GM12801 (cell line): Measurements from ENCODE around the gene FGGY.

ENCODE experiments used
- TF ChIP-seq, protein P1 (sequence below): IDR thresholded peaks from one replicate; pipeline ENCODE4 v1.5.1; 2011; ENCODE audit warnings: control low read depth; ENCODE audit not compliant: insufficient read length; ENCODE audit errors: extremely low read depth

Gene FGGY

DNA sequence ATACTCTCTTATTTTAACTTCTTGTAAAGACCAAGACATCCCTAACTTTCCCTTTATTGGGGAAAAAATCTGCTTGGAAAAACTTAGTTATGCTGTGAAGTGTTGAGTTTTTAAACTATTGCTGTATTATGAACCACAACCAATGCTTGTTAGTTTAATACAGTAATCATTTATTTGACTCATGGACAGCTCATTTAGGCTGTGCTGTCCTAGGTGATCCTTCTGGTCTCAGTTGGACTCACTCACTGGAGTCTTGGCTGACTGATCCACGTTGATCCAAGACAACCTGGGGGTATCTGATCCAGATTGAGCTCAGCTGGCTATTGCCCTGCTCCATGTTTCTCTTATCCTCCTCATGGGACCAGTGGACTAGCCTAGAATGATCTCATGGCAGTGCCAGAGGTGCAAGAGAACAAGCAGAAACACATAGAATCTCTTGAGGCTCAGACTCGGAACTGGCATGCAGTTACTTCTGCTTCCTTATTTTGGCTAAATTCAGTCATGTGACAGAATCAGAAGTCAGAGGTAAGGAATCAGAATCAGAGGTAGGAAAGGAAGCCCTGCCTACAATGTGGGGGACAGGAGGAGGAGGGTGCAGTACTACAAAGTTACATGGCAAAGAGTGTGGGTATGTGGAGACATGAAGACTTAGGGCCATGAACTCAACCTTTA is 156.5 kb downstream of the FGGY start:
- TF ChIP-seq, protein P1, sequence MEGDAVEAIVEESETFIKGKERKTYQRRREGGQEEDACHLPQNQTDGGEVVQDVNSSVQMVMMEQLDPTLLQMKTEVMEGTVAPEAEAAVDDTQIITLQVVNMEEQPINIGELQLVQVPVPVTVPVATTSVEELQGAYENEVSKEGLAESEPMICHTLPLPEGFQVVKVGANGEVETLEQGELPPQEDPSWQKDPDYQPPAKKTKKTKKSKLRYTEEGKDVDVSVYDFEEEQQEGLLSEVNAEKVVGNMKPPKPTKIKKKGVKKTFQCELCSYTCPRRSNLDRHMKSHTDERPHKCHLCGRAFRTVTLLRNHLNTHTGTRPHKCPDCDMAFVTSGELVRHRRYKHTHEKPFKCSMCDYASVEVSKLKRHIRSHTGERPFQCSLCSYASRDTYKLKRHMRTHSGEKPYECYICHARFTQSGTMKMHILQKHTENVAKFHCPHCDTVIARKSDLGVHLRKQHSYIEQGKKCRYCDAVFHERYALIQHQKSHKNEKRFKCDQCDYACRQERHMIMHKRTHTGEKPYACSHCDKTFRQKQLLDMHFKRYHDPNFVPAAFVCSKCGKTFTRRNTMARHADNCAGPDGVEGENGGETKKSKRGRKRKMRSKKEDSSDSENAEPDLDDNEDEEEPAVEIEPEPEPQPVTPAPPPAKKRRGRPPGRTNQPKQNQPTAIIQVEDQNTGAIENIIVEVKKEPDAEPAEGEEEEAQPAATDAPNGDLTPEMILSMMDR: no peak

DNA sequence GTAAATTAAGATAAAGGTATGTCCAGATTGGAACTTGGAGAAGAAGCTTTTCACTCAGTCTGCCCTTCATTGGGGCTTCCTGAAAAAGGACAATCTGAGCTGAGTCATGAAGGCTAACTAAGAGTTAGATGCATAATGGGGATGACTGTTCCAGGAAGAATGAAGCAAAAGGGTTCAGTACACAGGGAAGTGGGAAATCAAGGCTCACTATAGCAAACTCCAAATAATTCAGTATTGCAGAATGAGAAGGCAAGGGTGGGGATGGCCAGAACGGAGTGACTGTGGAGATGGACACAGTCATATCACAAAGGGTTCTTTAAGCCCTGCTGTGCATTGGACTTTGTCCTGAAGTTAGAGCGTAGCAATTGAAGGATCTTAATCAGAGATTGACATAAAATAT is 158.3 kb downstream of the FGGY start:
- TF ChIP-seq, protein P1: no peak

DNA sequence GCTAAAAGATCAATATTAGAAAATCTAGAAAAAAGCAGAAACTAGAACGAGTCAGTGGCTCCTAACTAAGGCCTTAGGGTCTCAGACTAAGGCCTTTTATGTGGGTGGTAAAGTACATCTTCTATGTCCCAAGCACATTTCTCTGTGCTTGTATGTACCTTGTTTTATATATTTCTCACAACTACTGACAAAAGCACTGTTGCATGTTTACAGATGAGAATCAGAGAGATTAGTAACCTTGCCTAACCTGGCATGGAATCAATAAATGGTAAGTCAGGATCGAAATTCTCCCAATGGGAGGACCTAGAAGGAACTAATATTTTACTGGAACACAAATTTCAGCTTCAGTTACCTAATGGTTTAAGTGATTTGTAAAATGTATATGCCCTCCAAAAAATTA is 160.9 kb downstream of the FGGY start:
- TF ChIP-seq, protein P1: no peak

DNA sequence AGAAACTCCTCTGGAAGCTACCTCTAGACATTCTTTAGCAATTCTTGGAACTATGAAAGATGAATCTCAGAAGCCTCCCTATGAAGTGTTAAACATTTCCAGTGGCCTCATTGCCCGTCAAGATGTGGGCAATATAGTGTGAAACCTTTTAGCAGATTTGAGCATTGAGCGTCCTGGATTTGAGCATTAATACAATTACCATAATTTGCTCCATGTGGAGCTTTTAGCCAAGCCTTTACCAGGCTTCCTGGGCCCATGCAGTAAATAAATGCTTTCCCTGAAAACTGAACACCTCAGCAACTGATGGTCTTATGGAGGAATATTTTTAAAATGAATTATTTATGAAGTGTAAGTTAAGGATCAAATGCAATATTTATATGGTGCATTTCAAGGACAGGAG is 162.0 kb downstream of the FGGY start:
- TF ChIP-seq, protein P1: no peak

DNA sequence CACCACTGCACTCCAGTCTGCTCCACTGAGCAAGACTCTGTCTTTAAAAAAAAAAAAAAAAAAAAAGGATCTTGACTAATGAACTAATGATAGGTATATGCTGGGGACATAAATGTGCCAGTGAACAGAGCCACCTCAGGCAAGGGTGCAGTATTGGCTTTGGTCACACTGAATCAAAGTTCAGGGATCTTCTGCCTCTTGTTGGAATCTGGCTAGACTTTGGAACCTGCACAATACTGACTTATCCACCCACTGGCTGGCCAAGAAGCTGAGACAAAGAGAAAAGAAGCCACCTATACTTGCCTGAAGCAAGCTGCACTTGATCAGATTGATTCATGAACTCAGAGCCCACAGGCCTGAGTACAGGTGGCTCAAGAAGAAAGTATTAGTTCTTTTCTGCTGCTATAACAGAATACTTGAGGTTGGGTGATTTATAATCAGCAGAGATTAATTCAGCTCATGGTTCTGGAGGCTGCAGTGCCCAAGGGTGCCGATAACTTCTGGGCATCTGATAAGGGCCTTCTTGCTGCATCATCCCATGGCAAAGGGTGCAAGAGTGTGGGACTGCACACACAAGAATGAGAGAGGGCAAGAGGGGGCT is 172.0 kb downstream of the FGGY start:
- TF ChIP-seq, protein P1: no peak

DNA sequence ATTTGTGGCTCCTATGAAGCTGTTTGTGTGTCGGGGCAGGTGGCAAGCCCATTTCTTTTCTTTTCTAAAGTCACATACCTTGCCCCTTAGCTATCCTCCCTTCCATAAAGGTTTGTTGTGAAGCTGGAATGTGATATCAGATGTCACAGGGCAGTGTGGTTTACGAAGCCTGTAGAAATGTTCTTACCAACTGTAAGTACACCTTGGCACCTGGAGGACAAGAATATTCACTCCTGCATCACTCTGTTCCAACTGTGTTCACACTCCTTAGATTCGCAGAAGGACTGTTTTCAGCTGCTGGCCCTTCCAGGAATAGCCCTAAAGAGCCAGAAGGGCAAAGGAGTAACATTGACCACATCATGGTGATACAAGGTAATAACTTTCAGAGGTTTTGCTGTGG is 176.9 kb downstream of the FGGY start:
- TF ChIP-seq, protein P1: no peak

DNA sequence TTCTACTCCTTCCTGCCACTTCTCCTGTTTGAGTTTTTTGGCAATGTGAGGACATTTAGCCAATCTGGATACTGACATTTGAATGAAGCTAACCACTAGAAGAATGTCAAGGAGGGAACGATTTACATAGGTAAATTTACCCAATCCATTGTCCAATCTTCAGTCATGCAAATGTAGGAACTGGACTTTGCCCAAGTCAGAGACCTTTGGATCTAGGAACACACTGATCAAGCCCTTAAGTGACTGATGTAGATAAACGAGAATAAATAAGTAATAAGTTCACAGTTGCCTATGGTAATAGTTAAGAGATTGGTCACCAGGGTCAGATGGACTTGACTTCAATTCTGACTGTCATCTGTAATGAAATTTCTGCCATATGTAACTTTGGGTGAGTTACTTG is 177.6 kb downstream of the FGGY start:
- TF ChIP-seq, protein P1: no peak
